ENCODE measurements around the gene ZDHHC11B. TPM values are rescaled to one million over a fixed set of nuclear protein-coding genes. Genes with fewer than 3 reads are reported as not detected.

ZDHHC11B gene
- total and polyA plus RNA-seq, 2 of the 13 experiments (the other 11 are each of a cell fraction or from before 2014, with no cell fraction given), result 0.11 to 0.12 TPM

DNA sequence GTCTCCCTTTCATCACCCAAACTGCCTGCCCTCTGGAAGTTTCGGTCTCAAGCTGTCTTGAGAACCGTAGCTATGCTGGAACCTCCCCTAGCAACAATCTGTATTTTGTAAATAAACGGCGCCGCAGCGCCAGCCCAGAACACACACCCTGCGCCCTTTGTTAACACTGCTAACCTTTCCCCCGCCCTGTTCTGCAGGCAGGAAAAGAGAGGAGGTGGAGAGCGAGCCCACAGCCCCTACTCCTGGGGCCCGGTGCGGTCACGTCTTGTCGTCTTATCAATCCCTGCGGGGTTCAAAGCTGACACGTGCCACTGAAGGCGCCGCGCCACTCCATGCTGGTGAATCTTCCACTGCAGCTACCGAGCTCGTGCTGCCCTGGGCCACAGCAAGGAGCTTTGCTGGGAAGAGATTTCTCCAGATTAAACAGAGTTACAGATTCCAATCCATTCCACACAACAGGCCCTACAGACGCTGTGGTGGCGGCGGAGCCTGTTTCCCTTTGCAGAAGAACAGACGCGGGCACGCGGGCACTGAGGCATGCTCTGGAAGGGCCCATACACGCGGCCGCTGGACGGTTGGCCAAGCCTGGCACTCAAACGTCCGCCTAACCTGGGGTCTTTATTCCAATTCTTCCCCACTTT, 25.3 kb downstream of the ZDHHC11B start (continued):
- TF ChIP-seq FOXA1 (IDR thresholded peaks at IDR 0.05), result no peak
- TF ChIP-seq FOXA1 (CRISPR knock-in tag; IDR thresholded peaks at IDR 0.05), result peak; percentile 67
- peak; percentile 45; the same call in 1 of the 2 replicates for TF ChIP-seq ZBTB7B (CRISPR knock-in tag; IDR thresholded peaks at IDR 0.05)
- TF ChIP-seq, protein P1, sequence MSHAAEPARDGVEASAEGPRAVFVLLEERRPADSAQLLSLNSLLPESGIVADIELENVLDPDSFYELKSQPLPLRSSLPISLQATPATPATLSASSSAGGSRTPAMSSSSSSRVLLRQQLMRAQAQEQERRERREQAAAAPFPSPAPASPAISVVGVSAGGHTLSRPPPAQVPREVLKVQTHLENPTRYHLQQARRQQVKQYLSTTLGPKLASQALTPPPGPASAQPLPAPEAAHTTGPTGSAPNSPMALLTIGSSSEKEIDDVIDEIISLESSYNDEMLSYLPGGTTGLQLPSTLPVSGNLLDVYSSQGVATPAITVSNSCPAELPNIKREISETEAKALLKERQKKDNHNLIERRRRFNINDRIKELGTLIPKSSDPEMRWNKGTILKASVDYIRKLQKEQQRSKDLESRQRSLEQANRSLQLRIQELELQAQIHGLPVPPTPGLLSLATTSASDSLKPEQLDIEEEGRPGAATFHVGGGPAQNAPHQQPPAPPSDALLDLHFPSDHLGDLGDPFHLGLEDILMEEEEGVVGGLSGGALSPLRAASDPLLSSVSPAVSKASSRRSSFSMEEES (CRISPR knock-in tag; IDR thresholded peaks at IDR 0.05), result 0 out of 2 replicates have a peak, but pooled peaks have one; percentile 48
- TF ChIP-seq GATAD2A (CRISPR knock-in tag; IDR thresholded peaks at IDR 0.05), result peak; percentile 50; the same call in 1 of the 2 replicates
- TF ChIP-seq AHDC1 (CRISPR knock-in tag; IDR thresholded peaks at IDR 0.05; ENCODE audit: borderline replicate concordance), result 0 out of 2 replicates have a peak, but pooled peaks have one; percentile 37
- TF ChIP-seq SKI (IDR thresholded peaks at IDR 0.05; ENCODE audit: partially characterized antibody), result peak; percentile 86
- TF ChIP-seq ZMYM3 (CRISPR knock-in tag; IDR thresholded peaks at IDR 0.05), result 0 out of 2 replicates have a peak, but pooled peaks have one; percentile 26
- TF ChIP-seq RFXANK (CRISPR knock-in tag; IDR thresholded peaks at IDR 0.05), result 0 out of 2 replicates have a peak, but pooled peaks have one; percentile 62
- TF ChIP-seq, protein P2, sequence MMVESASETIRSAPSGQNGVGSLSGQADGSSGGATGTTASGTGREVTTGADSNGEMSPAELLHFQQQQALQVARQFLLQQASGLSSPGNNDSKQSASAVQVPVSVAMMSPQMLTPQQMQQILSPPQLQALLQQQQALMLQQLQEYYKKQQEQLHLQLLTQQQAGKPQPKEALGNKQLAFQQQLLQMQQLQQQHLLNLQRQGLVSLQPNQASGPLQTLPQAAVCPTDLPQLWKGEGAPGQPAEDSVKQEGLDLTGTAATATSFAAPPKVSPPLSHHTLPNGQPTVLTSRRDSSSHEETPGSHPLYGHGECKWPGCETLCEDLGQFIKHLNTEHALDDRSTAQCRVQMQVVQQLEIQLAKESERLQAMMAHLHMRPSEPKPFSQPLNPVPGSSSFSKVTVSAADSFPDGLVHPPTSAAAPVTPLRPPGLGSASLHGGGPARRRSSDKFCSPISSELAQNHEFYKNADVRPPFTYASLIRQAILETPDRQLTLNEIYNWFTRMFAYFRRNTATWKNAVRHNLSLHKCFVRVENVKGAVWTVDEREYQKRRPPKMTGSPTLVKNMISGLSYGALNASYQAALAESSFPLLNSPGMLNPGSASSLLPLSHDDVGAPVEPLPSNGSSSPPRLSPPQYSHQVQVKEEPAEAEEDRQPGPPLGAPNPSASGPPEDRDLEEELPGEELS (CRISPR knock-in tag; IDR thresholded peaks at IDR 0.05), result peak; percentile 83
- TF ChIP-seq HDAC1 (CRISPR knock-in tag; IDR thresholded peaks at IDR 0.05), result peak; percentile 56
- peak; percentile 78 for TF ChIP-seq MAZ (IDR thresholded peaks at IDR 0.05; ENCODE audit: borderline replicate concordance, low read depth, low read length)
- 0 out of 2 replicates have a peak, but pooled peaks have one; percentile 38 for TF ChIP-seq MAZ (CRISPR knock-in tag; IDR thresholded peaks at IDR 0.05; ENCODE audit: low read depth)
- TF ChIP-seq RAD51 (IDR thresholded peaks at IDR 0.05; ENCODE audit: borderline replicate concordance), result no peak
- no peak for TF ChIP-seq ZFP82 (CRISPR knock-in tag; IDR thresholded peaks at IDR 0.05; ENCODE audit: borderline replicate concordance)
- no peak for TF ChIP-seq ZNF775 (CRISPR knock-in tag; IDR thresholded peaks at IDR 0.05; ENCODE audit: borderline replicate concordance)
- peak; percentile 80 for TF ChIP-seq SP5 (CRISPR knock-in tag; IDR thresholded peaks at IDR 0.05; ENCODE audit: borderline replicate concordance, low read depth)
- TF ChIP-seq, protein P3, sequence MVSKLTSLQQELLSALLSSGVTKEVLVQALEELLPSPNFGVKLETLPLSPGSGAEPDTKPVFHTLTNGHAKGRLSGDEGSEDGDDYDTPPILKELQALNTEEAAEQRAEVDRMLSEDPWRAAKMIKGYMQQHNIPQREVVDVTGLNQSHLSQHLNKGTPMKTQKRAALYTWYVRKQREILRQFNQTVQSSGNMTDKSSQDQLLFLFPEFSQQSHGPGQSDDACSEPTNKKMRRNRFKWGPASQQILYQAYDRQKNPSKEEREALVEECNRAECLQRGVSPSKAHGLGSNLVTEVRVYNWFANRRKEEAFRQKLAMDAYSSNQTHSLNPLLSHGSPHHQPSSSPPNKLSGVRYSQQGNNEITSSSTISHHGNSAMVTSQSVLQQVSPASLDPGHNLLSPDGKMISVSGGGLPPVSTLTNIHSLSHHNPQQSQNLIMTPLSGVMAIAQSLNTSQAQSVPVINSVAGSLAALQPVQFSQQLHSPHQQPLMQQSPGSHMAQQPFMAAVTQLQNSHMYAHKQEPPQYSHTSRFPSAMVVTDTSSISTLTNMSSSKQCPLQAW (CRISPR knock-in tag; IDR thresholded peaks at IDR 0.05), result peak; percentile 76; the same call in 1 of the 2 replicates
- TF ChIP-seq MXI1 (IDR thresholded peaks at IDR 0.05; ENCODE audit: borderline replicate concordance, low read depth, low read length), result peak; percentile 83
- TF ChIP-seq SAP130 (CRISPR knock-in tag; IDR thresholded peaks at IDR 0.05; ENCODE audit: low read depth), result peak; percentile 65; the same call in 1 of the 2 replicates
